ENCODE data around the gene ANK3. TPM values are rescaled to one million over a fixed set of nuclear protein-coding genes. Genes with fewer than 3 reads are reported as not detected.
A peak's percentile ranks its signal among the peaks of the same experiment; 100 is the strongest.
"Not testable (repeated sequence)": the region's sequence is repeated elsewhere in the genome, so short reads cannot be mapped to it uniquely, and the experiment has no call there.

Gene ANK3
- total RNA-seq, 1 donor from 2014 or later: 65.3 TPM

DNA sequence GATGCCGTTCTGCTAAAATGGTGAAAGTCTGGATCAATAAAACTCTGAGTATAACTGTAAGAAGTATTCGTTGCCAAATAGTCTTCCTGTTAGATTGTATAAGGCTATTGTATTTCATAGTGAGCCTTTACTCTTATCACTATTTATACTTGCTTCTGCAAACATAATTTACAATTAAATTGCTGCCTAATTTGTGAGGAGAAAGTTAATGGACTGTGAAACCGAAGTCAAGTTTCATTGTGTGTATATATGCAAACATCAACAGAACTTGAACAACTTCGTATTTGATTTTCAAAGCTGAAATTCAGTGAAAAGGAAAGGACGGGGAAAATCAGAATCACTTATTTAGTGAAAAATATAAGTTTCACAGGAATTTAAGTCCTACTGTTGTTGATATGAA lies 347.4 kb downstream of the ANK3 start:
- no peak for DNase-seq (ENCODE audit: extremely low spot score in 2 of 2)
- no peak for TF ChIP-seq CTCF (IDR thresholded peaks at IDR 0.05)
- no peak for TF ChIP-seq POLR2AphosphoS5 (IDR thresholded peaks at IDR 0.05; ENCODE audit: insufficient read depth in 1 of 2, low read depth in 1 of 2)
- TF ChIP-seq POLR2A (IDR thresholded peaks at IDR 0.05): no peak
- no peak overlapping the region for H3K27ac ChIP-seq
- no peaks in the 10 kb centered on the region for H3K36me3 ChIP-seq
- H3K27me3 ChIP-seq: no peaks in the 10 kb centered on the region
- intact Hi-C loops (cut with DNase I): loop anchor here (10.0 kb wide), 1 partner anchor 417 kb away; no protein-coding TSS in a partner anchor
- no peaks in the 10 kb centered on the region for H3K9me3 ChIP-seq
- no peak overlapping the region for H3K4me3 ChIP-seq
- H3K4me1 ChIP-seq: peaks cover 24% of the 10 kb centered on the region

GRCh38 chr10:60041489-60042133 lies 348.1 kb downstream of the ANK3 start:
- no peaks in the 10 kb centered on the region for H3K9me3 ChIP-seq
- H3K4me1 ChIP-seq: peaks cover 24% of the 10 kb centered on the region
- intact Hi-C loops (cut with DNase I): loop anchor here (10.0 kb wide), 1 partner anchor 417 kb away; no protein-coding TSS in a partner anchor
- no peaks in the 10 kb centered on the region for H3K27me3 ChIP-seq
- no peak overlapping the region for H3K27ac ChIP-seq
- no peak overlapping the region for H3K4me3 ChIP-seq
- DNase-seq (ENCODE audit: extremely low spot score in 2 of 2): no peak
- TF ChIP-seq CTCF (IDR thresholded peaks at IDR 0.05) (no peak), POLR2AphosphoS5 (IDR thresholded peaks at IDR 0.05; ENCODE audit: insufficient read depth in 1 of 2, low read depth in 1 of 2) (no peak), POLR2A (IDR thresholded peaks at IDR 0.05) (no peak)
- no peaks in the 10 kb centered on the region for H3K36me3 ChIP-seq

DNA sequence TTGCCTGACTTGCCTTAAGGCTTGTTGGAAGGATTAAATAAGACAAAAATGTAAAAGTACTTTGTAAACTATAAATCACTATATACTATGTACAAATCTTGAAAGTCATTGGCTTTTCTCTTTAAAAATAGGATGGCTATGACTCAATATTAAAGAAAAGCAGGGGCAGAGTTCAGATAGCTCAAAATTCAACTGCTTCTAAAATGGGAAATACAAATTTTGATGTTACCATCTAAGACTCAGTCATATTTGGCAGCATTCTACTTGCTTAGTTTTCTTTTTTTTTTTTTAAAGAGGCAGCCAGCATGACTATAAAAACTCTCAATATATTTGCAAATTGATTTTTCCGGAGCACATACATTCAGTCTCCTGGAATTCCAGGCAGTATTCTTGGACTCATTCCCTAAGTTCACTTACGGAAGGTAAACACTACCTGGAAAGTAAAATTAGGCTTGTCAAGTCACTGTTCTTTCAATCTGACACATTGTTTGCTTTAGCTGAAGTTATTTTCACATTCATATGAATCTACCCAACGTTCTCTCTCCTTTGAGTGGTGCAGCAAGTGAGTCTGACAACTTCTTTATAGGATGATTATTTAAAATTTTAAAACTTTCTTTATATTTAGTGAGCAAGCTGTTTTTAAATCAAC lies 349.5 kb downstream of the ANK3 start:
- Histone ChIP-seq H3K27ac (peak overlapping the region; percentile 4), H3K27me3 (no peaks in the 10 kb centered on the region), H3K4me3 (no peak overlapping the region), H3K4me1 (peaks cover 24% of the 10 kb centered on the region), H3K9me3 (no peaks in the 10 kb centered on the region), H3K36me3 (no peaks in the 10 kb centered on the region)
- TF ChIP-seq CTCF (IDR thresholded peaks at IDR 0.05): no peak
- peak in 1 of 2 donors; percentile 31 for TF ChIP-seq POLR2AphosphoS5 (IDR thresholded peaks at IDR 0.05; ENCODE audit: insufficient read depth in 1 of 2, low read depth in 1 of 2)
- DNase-seq (ENCODE audit: extremely low spot score in 2 of 2): no peak
- intact Hi-C loops (cut with DNase I): loop anchor here (10.0 kb wide), 1 partner anchor 415 kb away; no protein-coding TSS in a partner anchor

GRCh38 chr10:60035984-60036383 lies 353.7 kb downstream of the ANK3 start:
- TF ChIP-seq POLR2A (IDR thresholded peaks at IDR 0.05) (no peak), CTCF (IDR thresholded peaks at IDR 0.05) (no peak), POLR2AphosphoS5 (IDR thresholded peaks at IDR 0.05; ENCODE audit: insufficient read depth in 1 of 2, low read depth in 1 of 2) (no peak)
- no peaks in the 10 kb centered on the region for H3K27me3 ChIP-seq
- intact Hi-C loops (cut with DNase I): no loop called here
- H3K27ac ChIP-seq: no peak overlapping the region
- DNase-seq (ENCODE audit: extremely low spot score in 2 of 2): no peak
- H3K4me3 ChIP-seq: no peak overlapping the region
- no peaks in the 10 kb centered on the region for H3K9me3 ChIP-seq
- H3K36me3 ChIP-seq: no peaks in the 10 kb centered on the region
- H3K4me1 ChIP-seq: peaks cover 28% of the 10 kb centered on the region

DNA sequence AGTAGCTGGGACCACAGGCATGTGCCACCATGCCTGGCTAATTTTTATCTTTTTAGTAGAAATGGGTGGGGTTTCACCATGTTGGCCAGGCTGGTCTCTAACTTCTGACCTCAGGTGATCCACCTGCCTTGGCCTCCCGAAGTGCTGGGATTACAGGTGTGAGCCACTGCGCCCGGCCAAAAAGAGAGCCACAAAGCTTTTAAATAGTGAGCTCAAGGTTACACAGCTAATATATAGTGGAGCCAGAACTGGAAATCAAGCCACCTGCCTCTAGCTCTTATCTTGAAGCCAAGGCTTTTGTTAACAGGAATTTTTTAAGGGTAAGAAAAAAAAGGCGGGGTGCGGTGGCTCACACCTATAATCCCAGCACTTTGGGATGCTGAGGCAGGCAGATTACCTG lies 354.3 kb downstream of the ANK3 start:
- H3K27me3 ChIP-seq; H3K36me3 ChIP-seq; H3K9me3 ChIP-seq; H3K27ac ChIP-seq; DNase-seq (ENCODE audit: extremely low spot score in 2 of 2); H3K4me3 ChIP-seq; intact Hi-C loops (cut with DNase I): not testable (repeated sequence)
- H3K4me1 ChIP-seq: peaks cover 22% of the 10 kb centered on the region

All from vagina (tissue), 2 donors.